ENCODE measurements around the gene OPN1MW.
"Not testable (repeated sequence)": the region's sequence is repeated elsewhere in the genome, so short reads cannot be mapped to it uniquely, and the experiment has no call there.

OPN1MW gene

GRCh38 chrX:154211499-154211898 is 29.1 kb downstream of the OPN1MW start:
- H3K27me3 ChIP-seq (replicated peaks; ENCODE audit: control insufficient read depth, insufficient read depth, low read length); H3K36me3 ChIP-seq (ENCODE audit: control insufficient read depth, insufficient read depth, low read length, severe bottlenecking); H3K9me3 ChIP-seq (ENCODE audit: control insufficient read depth, low read length); DNase-seq (ENCODE audit: low read depth); H3K9ac ChIP-seq (ENCODE audit: low read length); H3K4me1 ChIP-seq (ENCODE audit: control insufficient read depth, insufficient read depth, low read length); H3K4me3 ChIP-seq (ENCODE audit: low read length): not testable (repeated sequence)

GRCh38 chrX:154219456-154219855 is 37.1 kb downstream of the OPN1MW start, which contains the start of gene OPN1MW2:
Gene OPN1MW2 (plus strand): TSS chrX:154219756. CDS start chrX:154219816, 60 bp downstream.
- not testable (repeated sequence) for H3K27me3 ChIP-seq (replicated peaks; ENCODE audit: control insufficient read depth, insufficient read depth, low read length); H3K36me3 ChIP-seq (ENCODE audit: control insufficient read depth, insufficient read depth, low read length, severe bottlenecking); H3K9ac ChIP-seq (ENCODE audit: low read length); DNase-seq (ENCODE audit: low read depth); H3K9me3 ChIP-seq (ENCODE audit: control insufficient read depth, low read length); H3K4me1 ChIP-seq (ENCODE audit: control insufficient read depth, insufficient read depth, low read length); H3K4me3 ChIP-seq (ENCODE audit: low read length)

GRCh38 chrX:154225292-154225691 is 42.9 kb downstream of the OPN1MW start:
- not testable (repeated sequence) for H3K9me3 ChIP-seq (ENCODE audit: control insufficient read depth, low read length); H3K9ac ChIP-seq (ENCODE audit: low read length); H3K36me3 ChIP-seq (ENCODE audit: control insufficient read depth, insufficient read depth, low read length, severe bottlenecking); H3K27me3 ChIP-seq (replicated peaks; ENCODE audit: control insufficient read depth, insufficient read depth, low read length); H3K4me3 ChIP-seq (ENCODE audit: low read length); DNase-seq (ENCODE audit: low read depth); H3K4me1 ChIP-seq (ENCODE audit: control insufficient read depth, insufficient read depth, low read length)

- not testable (repeated sequence) for H3K36me3 ChIP-seq (ENCODE audit: control insufficient read depth, insufficient read depth, low read length, severe bottlenecking); H3K4me3 ChIP-seq (ENCODE audit: low read length); H3K27me3 ChIP-seq (replicated peaks; ENCODE audit: control insufficient read depth, insufficient read depth, low read length); H3K9me3 ChIP-seq (ENCODE audit: control insufficient read depth, low read length); H3K9ac ChIP-seq (ENCODE audit: low read length); H3K4me1 ChIP-seq (ENCODE audit: control insufficient read depth, insufficient read depth, low read length); DNase-seq (ENCODE audit: low read depth)
Observed at GRCh38 chrX:154226706-154227105, 44.3 kb downstream of the OPN1MW start.

GRCh38 chrX:154231443-154231842 is 49.0 kb downstream of the OPN1MW start:
- H3K9me3 ChIP-seq (ENCODE audit: control insufficient read depth, low read length); DNase-seq (ENCODE audit: low read depth): not testable (repeated sequence)

GRCh38 chrX:154233620-154234019 is 51.2 kb downstream of the OPN1MW start:
- H3K36me3 ChIP-seq (ENCODE audit: control insufficient read depth, insufficient read depth, low read length, severe bottlenecking); H3K9ac ChIP-seq (ENCODE audit: low read length); H3K4me1 ChIP-seq (ENCODE audit: control insufficient read depth, insufficient read depth, low read length); H3K9me3 ChIP-seq (ENCODE audit: control insufficient read depth, low read length); H3K27me3 ChIP-seq (replicated peaks; ENCODE audit: control insufficient read depth, insufficient read depth, low read length); DNase-seq (ENCODE audit: low read depth); H3K4me3 ChIP-seq (ENCODE audit: low read length): not testable (repeated sequence)

More at GRCh38 chrX:154231443-154231842, 49.0 kb downstream of the OPN1MW start:
- not testable (repeated sequence) for H3K36me3 ChIP-seq (ENCODE audit: control insufficient read depth, insufficient read depth, low read length, severe bottlenecking); H3K9ac ChIP-seq (ENCODE audit: low read length); H3K27me3 ChIP-seq (replicated peaks; ENCODE audit: control insufficient read depth, insufficient read depth, low read length); H3K4me3 ChIP-seq (ENCODE audit: low read length); H3K4me1 ChIP-seq (ENCODE audit: control insufficient read depth, insufficient read depth, low read length)

- H3K36me3 ChIP-seq (ENCODE audit: control insufficient read depth, insufficient read depth, low read length, severe bottlenecking); H3K9me3 ChIP-seq (ENCODE audit: control insufficient read depth, low read length); DNase-seq (ENCODE audit: low read depth); H3K4me1 ChIP-seq (ENCODE audit: control insufficient read depth, insufficient read depth, low read length); H3K27me3 ChIP-seq (replicated peaks; ENCODE audit: control insufficient read depth, insufficient read depth, low read length); H3K9ac ChIP-seq (ENCODE audit: low read length); H3K4me3 ChIP-seq (ENCODE audit: low read length): not testable (repeated sequence)
Observed at GRCh38 chrX:154238939-154239559, 56.7 kb downstream of the OPN1MW start.

- H3K27me3 ChIP-seq (replicated peaks; ENCODE audit: control insufficient read depth, insufficient read depth, low read length); H3K36me3 ChIP-seq (ENCODE audit: control insufficient read depth, insufficient read depth, low read length, severe bottlenecking); H3K9ac ChIP-seq (ENCODE audit: low read length); DNase-seq (ENCODE audit: low read depth); H3K4me3 ChIP-seq (ENCODE audit: low read length); H3K9me3 ChIP-seq (ENCODE audit: control insufficient read depth, low read length); H3K4me1 ChIP-seq (ENCODE audit: control insufficient read depth, insufficient read depth, low read length): not testable (repeated sequence)
Observed at GRCh38 chrX:154239982-154240503, 57.6 kb downstream of the OPN1MW start.
